Femur (tissue), 1 donor: ENCODE results near the gene MIGA2.
A peak's percentile ranks its signal among the peaks of the same experiment; 100 is the strongest.

ENCODE experiments used
- DNase-seq: peaks from one replicate; pipeline ENCODE4 v3.0.0-alpha.2; 2017

The MIGA2 gene

DNA sequence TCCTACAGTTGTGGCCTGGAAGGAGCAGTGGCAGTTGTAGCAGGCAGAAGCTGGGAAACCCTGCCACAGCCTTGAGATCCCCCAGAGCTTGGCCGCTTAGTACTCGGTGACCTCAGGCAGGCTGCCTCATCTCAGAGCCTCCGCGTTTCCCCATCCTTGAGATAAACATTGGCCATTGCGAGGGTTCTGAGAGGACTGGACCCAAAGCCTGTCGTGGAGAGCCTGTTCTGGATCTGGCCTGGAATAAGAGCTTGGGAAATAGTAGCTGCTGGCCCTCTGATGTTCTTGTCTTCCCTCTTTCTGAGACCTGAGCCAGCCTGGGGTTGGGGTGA lies 1.3 kb downstream of the MIGA2 start:
- no peak for DNase-seq

DNA sequence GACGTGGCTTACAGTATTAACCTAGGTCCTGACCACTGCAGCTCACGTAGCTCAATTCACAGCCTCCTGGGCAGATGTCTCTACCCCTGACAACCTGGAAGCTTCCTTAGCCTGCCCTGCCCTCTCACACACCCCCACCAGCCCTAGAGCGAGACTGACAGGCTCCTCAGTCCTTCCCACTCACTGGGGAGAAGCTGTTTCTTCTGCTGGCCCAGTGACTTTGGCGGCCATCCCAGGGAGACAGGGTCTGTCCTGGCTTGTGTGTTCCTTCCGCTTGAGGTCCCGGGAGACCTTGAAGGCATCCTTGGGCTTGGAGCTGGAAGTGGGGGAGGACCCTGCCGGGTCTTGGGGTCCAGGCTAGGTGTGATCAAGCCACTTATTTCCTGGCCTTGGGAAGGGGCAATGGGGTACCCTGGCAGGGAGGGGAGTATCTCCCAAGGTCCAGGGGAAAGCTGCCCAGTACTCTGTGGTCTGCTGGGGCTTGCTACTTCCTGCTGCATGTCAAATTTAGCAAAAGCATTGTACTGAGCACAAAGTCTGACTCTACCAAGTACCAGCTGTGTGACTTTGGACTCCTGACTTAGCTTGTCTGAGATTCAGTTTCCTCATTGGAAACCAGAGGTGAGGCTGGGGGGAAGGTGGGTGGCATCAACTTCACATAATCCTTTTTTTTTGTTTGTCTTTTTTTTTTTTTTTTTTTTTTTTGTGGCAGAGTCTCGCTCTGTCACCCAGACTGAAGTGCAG lies 1.9 kb downstream of the MIGA2 start:
- no peak for DNase-seq

DNA sequence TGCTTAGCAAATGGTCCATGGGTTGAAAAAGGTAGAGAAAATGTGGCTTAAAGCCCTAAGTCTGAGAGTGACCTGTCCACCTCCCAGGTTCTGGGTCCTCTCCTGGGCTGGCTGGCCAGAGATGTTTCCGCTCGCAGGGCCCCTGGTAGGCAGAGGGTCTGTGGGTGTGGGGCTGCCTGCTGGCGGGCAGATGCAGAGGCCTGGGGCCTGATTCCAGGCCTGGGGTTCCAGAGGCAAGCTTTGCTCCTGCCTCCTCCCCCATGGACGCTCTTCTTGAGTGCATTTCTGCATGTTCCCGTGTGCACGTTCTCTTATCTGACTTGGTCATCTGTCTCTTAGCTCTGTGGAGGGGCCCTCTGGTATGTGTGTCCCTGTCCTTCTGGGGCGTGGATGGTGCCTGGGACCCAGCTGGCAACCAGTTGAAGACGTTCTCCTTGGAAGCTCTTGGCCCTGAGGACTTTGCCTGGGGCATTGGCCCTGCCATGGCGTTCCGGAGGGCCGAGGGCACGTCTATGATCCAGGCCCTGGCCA lies 3.8 kb downstream of the MIGA2 start:
- DNase-seq, result no peak

DNA sequence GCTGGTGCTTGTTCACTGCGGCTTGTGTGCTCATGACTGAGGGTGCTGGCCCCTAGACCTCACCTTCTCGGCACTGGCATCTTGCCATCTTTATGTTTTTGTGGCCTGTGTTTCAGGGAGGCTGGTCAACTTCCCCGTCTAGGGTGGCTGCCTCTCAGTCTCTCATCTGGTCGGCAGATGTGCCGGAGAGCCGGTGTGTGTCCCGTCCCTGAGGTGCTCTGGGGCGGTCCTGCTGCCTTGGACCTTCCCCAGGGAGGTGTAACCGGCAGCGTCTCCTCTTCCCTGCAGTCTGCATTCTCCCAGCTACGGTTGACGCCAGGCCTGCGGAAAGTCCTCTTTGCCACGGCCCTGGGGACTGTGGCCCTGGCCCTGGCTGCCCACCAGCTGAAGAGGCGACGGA lies 5.6 kb downstream of the MIGA2 start:
- no peak for DNase-seq

DNA sequence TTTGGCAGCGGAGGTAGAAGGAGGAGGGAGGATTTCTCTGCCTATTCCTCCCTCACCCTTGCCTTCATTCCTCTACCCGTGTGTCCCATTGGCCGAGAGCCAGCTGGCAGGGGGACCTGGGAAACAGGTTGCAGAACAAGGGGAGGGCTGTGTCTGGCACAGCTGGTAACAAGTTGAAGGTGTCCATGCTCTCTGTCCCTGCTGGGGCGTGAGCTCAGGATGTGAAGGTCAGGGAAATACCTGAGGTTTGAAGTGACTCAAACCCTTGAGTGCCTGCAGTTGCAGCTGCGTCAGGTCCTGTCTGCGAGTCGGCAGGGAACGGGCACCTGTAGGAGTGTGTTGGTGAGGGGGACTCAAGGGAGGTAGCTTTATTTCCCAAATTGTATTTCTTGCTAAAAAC lies 16.2 kb downstream of the MIGA2 start:
- no peak for DNase-seq

DNA sequence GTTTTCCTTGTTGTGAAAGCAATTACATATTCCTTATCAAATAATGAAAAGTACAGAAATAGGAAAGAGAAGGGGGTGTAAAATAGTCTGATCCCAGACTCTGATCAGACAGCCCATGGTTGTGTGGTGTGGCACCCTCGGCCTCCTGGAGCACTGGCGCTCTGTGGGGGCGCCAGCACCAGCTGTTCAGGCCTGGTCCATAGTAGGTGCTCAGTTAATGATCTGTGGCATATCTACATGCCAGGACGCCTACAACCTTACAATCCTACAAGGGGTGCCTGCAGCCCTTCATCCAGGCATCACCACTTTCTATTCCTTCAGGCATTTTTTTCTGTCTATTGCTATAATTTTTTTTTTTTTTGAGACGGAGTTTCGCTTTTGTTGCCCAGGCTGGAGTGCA lies 16.6 kb downstream of the MIGA2 start:
- no peak for DNase-seq

DNA sequence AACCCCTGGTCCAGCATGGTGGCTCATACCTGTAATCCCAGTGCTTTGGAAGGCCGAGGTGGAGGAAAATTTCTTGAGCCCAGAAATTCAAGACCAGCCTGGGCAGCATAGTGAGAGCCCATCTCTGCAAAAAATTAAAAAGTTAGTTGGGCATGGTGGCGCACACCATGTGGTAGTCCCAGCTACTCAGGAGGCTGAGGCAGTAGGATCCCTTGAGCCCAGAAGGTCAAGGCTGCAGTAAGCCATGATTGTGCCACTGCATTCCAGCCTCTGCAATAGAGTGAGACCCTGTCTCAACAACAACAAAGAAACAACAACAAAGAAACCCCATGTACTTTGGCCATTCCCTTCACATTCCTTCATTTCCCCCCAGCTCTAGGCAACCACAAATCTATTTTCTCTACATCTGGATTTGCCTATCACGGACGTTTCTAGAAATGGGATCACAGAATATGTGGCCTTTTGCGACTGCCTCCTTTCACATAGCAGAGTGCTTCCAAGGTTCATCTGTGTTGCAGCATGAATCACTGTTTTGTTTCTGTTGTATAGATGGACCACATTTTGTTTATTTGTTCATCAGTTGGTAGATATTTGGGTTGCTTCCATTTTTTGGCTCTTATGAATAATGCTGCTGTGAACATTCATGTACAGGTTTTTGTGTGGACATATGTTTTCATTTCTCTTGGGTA lies 17.9 kb downstream of the MIGA2 start:
- no peak for DNase-seq

DNA sequence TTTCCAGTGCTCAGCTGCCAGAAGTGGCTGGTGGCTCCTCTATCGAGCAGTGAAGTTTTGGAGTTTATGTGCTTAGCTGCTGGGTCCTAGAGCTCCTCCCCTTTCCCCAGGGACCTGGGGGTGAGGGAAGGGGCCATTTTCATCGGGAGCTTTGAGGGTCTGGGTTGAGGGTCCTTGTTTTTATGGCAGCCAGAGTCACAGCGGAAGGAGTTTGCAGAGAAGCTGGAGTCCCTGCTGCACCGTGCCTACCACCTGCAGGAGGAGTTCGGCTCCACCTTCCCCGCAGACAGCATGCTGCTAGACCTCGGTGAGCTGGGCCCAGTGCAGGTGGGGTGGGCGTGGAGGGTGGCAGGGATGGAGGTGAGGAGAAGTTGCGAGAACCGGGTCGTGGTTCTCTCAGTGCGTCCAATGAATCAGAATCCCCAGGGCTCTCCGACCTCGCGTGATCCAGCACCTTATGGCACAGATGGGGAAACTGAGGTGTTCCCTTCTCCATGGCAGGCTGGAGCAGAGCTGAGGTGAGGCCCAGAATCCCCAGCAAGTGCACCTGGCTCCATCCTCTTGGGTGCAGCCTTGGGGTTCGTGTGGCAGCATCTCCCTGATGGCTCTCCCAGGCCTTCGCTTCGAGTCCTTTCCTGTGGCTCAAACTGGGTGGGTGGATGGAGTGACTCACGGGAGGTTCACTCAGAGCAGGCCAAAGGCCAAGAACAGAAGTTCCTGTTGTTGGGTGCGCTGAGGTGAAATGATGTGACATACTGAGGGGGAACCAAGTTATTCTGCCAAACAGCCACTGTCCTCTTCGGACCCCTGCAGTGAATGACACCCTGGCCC lies 22.8 kb downstream of the MIGA2 start:
- DNase-seq, result no peak

DNA sequence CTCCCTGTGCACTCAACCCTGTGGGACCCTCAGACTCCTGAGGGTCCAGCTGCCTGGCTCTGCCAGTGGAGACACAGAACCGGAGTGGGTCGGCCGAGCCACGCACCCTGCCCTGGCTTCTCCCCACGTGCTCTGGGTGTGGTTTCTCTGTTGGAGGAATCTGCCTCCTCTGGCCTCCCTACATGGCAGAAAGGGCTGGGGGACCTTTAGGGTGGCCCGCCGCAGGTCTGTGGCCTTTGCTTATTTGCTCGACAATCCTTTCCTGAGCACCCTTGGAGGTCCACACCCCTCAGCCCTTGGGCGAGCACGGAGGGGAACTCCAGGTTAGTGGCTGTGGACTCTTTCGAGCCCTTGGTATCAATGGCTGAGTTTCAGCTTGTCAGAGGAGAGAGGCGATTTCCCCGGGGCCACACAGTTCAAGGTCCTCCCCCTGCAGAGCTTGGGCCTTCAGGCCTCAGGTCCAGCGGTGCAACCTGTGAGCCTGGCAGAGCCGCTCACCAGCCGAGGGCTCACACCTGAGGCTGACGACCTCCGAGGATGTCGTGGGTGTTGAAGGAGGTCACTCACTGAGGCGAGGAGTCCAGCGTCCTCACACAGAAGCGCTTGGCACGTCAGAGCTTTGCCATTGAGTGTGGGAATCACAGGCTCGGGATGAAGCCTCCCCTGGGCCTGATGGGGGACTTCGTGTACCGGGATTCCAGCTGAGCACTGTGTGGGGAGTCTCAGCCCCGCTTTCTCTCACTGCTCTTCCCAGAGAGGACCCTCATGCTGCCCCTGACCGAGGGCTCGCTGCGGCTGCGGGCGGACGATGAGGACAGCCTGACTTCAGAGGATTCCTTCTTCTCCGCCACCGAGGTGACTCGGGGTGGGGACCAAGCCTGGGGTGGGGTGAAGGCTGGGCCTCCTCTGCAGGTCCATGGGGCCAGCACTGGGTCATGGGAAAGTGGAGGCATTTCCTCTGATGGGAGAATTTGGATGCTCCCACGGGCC lies 23.7 kb downstream of the MIGA2 start:
- no peak for DNase-seq

DNA sequence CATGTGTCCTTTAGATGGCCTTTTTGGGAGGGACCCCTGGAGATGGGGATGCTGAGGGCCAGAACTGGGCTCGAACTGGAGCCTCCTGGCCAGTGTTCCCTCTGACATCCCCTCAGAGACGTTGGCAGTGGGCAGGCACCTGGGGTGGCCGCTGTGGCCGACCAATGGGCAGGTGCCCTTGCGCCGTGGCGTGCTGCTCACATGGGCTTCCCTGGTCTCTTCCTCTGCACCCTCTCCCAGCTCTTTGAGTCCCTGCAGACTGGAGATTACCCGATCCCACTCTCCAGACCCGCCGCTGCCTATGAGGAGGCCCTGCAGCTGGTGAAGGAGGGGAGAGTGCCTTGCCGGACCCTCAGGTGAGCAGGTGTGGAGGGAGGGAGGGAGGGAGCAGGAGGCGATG lies 24.6 kb downstream of the MIGA2 start:
- peak; percentile 16 for DNase-seq

DNA sequence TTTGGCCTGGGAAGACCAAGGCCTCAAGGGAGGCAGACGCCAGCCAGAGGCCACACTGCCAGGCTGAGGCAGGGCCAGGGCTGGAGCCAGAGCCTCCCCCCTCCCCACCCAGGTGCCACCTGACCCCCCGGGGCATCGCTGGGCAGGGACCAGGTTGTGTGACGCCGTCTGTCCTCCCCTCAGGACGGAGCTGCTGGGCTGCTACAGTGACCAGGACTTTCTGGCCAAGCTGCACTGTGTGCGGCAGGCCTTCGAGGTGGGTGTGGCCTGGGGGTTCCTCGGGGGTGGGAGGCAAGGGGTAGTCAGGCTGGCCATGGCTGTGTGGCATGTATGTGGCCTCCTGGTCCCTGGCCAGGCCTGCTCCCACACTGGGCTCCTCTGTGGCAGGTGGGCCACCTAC lies 26.6 kb downstream of the MIGA2 start:
- no peak for DNase-seq

DNA sequence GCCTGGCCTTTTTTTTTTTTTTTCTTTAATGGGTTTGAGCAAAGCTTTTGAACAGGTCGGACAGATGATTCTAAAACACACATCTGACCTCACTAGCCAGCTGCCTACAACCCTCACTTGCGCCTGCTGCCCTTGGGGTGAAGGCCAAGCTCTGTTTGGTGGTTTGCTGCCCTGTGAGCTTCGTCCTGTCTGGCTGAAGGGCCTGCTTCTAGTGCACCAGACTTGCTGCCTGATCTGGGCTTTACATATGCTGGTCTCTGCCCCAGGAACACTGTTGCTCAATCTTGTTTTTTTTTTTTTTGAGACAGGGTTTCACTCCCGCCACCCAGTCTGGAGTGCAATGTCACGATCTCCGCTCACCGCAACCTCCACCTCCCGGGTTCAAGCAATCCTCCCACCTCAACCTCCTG lies 28.1 kb downstream of the MIGA2 start:
- DNase-seq, result no peak

DNA sequence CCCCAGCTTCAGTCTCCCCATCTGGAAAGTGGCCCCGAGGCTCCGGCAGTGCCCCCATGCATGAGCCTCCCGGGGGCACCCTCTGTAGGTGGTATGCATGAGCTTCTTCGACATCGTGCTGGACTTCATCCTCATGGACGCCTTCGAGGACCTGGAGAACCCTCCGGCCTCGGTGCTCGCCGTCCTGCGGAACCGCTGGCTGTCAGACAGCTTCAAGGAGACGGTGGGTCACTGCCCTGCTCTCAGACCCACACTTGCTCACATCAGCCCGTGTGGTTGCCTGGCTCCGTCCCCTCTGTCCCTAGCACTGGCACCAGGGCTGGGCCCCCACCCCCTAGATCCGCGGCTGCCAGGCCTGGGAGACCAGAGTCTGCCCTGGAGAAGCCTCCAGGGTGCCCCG lies 31.7 kb downstream of the MIGA2 start:
- no peak for DNase-seq

DNA sequence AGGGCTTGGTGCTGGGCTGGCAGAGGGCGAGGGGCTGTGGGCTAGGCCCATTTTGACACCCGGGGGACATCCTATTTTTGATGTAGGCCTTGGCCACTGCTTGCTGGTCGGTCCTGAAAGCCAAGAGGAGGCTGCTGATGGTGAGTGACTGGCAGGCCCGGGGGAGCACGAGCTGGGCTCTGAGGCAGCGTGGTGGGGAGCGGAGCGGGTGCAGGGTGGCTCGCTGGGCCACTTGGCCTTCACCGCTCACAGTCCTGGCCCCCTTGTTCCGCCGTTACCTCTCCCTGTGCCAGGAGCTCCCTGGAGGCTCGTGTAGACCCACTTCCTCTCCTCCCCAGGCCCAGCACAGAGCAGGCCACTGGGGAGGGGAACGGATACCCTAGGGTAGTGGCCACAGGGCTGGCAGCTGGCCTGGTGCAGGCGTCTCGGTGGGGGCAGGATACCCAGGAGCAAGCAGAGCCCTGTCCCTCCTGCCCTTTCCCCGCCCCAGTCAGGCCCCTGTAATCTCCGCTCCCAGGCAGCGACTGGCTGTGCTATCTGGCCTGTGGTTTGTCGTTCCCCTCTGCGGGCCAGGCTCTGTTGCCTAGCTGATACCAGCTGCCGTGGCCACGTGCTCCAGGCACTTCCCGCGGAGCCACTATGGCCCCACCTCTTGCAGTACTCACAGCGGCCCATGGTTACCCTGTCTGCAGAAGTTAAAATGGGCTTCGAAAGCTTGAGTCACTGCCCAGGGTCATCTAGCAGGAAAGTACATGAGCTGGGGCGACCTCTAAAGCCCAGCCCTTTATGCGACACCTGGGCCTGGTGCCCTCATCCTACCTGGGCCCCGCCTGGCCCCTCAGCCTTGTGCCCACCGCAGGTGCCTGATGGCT lies 32.8 kb downstream of the MIGA2 start:
- DNase-seq, result peak; percentile 78

DNA sequence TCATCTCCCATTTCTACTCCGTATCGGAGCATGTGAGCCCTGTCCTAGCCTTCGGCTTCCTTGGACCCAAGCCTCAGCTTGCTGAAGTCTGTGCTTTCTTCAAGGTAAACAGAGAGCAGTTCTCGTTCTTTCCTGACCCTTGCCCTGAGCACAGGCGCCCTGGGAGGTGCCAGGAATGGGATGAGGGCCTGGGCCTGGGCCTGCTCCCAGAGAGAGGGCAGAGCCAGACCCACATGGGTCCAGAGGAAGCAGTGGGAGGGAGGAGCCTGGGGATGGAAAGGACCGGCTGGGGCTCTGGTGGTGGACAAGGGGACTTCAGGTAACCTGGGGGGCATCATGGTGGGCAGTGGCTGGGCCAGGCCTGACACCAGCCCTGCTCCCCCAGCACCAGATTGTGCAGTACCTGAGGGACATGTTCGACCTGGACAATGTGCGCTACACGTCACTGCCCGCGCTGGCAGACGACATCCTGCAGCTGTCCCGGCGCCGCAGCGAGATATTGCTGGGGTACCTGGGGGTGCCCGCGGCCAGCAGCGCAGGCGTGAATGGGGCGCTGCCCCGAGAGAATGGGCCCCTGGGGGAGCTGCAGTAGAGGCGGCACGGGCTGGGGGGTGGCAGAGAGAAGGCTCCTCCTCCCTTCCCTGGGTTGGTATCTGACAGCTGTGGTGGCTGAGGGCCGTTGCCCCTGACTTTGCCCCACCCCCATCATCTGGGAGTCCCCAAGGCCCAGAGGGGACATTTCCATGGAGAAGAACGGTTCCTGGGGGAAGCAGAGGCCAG lies 33.6 kb downstream of the MIGA2 start:
- DNase-seq, result no peak

DNA sequence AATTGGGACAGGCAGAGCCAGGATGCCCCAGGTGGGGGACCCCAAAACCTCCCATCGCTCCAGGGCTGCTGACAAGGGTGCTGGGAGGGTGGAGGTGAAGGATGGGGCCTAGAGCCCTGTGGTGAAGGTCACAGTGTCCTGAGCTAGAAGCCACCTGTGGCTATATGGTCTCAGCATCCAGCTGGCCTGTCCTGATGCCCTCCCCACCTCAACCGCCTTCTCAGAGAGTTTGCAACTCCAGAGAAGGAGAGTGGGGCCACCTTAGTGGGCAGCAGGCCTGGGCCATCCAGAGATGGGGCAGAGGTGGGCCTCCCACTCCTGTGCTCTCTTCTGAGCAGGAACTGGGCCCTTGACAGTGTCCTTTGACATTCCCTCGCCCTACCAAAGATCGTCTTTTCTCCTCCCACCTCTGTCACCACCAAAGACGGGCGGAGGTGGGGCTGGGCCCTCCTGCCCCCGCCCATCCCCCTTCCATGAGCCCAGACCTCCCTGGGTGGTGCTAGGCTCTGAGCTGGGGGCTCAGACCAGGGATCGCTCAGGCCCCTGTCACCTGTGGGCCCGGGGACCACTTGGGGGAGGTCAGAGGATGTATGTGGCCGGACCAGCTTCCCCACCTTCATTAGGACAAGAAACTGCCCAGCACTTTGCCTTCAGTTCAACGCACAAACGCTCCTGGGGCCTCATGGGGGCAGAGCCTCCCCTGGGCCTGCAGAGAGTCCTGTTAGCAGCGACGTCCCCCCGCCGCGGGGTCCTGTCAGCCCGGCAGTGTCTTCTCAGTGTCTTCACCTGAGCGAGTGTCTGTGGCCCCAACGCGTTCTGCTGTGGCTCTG lies 34.5 kb downstream of the MIGA2 start:
- DNase-seq, result no peak

DNA sequence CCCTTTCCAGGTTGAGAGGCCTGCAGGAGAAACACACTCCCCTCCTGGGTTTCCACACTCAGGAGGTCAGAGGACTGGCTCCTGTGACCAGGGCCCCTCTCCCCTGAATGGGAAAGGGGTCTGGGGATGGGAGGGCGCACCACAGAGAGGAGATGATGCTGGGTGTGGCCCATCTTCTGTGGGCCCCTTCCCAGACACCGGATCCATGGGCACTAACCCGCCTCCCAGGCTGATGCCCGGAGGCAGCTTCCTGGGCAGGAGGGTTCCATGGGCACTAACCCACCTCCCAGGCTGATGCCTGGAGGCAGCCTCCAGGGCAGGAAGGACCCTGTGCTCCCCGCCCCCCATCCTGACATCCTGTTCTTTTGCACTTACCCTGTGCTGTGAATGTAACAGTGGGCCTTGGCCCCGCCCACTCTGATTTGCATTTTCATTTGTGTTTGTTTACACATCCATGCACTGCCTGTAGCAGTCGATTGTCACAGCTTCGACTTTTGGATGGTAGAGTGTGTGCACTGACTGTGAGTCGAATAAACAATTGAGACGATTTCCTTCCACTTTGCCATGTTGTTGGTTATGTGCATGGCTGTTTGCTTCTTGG lies 35.2 kb downstream of the MIGA2 start:
- DNase-seq, result no peak

DNA sequence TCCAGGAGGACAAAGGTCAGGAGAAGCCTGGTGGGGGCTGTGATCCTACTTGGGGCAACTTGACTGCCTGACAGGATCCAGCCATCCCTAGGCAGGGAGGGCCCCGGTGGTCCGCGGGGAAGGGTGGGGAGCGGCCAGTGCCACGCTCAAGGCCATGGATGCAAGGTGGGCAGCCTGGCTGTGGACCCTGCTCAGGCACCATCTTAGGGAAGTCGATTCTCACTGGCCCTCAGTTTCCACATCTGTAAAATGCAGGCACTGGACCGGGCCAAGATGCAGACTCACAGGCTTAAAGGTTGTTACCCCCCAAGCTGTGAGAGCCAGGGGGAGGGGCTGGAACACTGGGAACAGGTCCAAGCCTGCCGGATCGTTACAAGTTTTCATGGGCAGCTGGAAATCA lies 35.7 kb downstream of the MIGA2 start:
- DNase-seq, result no peak

DNA sequence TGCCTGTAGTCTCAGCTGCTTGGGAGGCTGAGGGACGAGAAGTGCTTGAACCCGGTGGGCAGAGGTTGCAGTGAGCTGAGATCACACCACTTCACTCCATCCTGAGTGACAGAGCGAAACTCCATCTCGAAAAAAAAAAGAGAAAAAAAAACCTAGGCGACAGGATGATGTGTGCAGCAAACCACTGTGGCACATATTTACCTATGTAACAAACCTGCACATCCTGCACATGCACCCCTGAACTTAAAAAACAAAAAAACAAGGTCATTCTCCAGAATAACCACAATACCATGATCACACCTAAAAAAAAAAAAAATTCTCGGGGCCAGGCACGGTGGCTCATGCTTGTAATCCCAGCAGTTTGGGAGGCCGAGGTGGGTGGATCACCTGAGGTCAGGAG lies 37.0 kb downstream of the MIGA2 start:
- no peak for DNase-seq
